Measurements from ENCODE around the gene WNT1.

GRCh38 chr12:48997719-48998496, 19.8 kb downstream of the WNT1 start:
- TF ChIP-seq POLR2A (IDR thresholded peaks at IDR 0.05) = no peak
- TF ChIP-seq CTCF (IDR thresholded peaks at IDR 0.05) = no peak
- TF ChIP-seq POLR2AphosphoS5 (IDR thresholded peaks at IDR 0.05) = no peak
